ENCODE data around the gene RASL11A.

DNA sequence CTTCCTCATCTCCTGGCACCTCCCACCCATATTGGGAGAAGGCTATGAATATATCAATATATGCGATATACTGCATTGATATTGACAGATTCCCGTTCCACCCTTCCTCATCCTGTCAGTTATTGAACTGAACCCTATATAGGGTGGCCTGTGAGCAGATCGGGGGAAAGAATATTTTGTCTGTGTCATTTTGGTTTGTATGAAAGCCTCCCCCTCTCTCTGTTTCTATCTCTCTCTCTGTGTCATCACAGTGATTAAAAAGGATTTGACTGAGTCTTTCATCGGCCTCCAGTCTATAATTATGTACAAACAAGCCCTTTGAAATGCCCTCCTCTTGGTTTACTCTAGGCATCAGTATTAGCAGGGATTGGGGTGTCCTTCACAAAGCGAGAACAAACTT lies 35.7 kb downstream of the RASL11A start:
- TF ChIP-seq POLR2A (IDR thresholded peaks at IDR 0.05), result no peak
- TF ChIP-seq, protein P1, sequence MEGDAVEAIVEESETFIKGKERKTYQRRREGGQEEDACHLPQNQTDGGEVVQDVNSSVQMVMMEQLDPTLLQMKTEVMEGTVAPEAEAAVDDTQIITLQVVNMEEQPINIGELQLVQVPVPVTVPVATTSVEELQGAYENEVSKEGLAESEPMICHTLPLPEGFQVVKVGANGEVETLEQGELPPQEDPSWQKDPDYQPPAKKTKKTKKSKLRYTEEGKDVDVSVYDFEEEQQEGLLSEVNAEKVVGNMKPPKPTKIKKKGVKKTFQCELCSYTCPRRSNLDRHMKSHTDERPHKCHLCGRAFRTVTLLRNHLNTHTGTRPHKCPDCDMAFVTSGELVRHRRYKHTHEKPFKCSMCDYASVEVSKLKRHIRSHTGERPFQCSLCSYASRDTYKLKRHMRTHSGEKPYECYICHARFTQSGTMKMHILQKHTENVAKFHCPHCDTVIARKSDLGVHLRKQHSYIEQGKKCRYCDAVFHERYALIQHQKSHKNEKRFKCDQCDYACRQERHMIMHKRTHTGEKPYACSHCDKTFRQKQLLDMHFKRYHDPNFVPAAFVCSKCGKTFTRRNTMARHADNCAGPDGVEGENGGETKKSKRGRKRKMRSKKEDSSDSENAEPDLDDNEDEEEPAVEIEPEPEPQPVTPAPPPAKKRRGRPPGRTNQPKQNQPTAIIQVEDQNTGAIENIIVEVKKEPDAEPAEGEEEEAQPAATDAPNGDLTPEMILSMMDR (IDR thresholded peaks at IDR 0.05), result no peak
